NT2/D1 (cell line): Measurements from ENCODE around the gene STX8.

Experiments used
- SUZ12 ChIP-seq: IDR thresholded peaks from 2 replicates; pipeline ENCODE4 v1.6.1; 2011; ENCODE audit not compliant: insufficient read length, insufficient read depth; ENCODE audit errors: extremely low read depth
- YY1 ChIP-seq: IDR thresholded peaks from 2 replicates; pipeline ENCODE4 v1.6.1; 2011; ENCODE audit not compliant: insufficient read length, insufficient read depth
- ZNF274 ChIP-seq: IDR thresholded peaks from 2 replicates; pipeline ENCODE4 v1.6.1; 2011; ENCODE audit warnings: mild to moderate bottlenecking, low read depth, low read length

GRCh38 chr17:9346296-9346926, 229.2 kb downstream of the STX8 start:
- TF ChIP-seq ZNF274 (no peak), YY1 (no peak), SUZ12 (no peak)
